K562 (cell line): Measurements from ENCODE around the gene HEY2. TPM values are rescaled to one million over a fixed set of nuclear protein-coding genes. Genes with fewer than 3 reads are reported as not detected.

Experiments
- ATAC-seq: fragments of 200-7000 bp; cut with Tn5 transposase; 3 replicates; pipeline ENCODE4 v1.9.1; 2020; ENCODE audit warnings: moderate library complexity
- BruUV-seq: library from RNA; stranded (reverse); fragments of 400-500 nt; replicated peaks from 2 replicates; lab custom pipeline; 2021; lab: Mats Ljungman, UMichigan
- CTCF ChIA-PET: fragments of 300-600 bp; formaldehyde crosslinking; extraction: SDS; loops from one replicate; lab custom pipeline; 2021; ENCODE audit warnings: low intra/inter-chr PET ratio; lab: Yijun Ruan, JAX
- POLR2A ChIA-PET: fragments of 300-600, 350-650 bp; sonication (Branson Sonifier 250); formaldehyde crosslinking; extraction: SDS; loops from one replicate; lab custom pipeline; 2021; ENCODE audit warnings: antibody characterized with exemption, inconsistent platforms; lab: Yijun Ruan, JAX
- DNase-seq, 4 experiments: peaks; one replicate each; pipeline versions ENCODE4 v3.0.0 to v3.0.0-alpha.2; 2011 to 2018; ENCODE audit warnings: low spot score in 3 of 4, mixed read lengths in 3 of 4; ENCODE audit errors: extremely low read depth in 1 of 4
- FAIRE-seq: peaks from 2 replicates; lab custom pipeline; 2011; peaks lifted over from hg19 to GRCh38; lab: Jason Lieb, UNC
- H2AFZ ChIP-seq: 2 replicates; pipeline ENCODE4 v1.6.0; 2011; ENCODE audit warnings: low read depth, low read length, control low read depth, inconsistent platforms
- H3K27ac ChIP-seq: fragments of 200-600 bp; 3 replicates; pipeline ENCODE4 v1.8.0; 2011; ENCODE audit warnings: low read depth, mild to moderate bottlenecking, control low read depth, inconsistent platforms, low read length, moderate library complexity, mixed read lengths; ENCODE audit errors: extremely low read depth
- H3K27me3 ChIP-seq, 2 experiments: fragments of 300-600 bp in 1 of 2; 2 replicates in 1 of 2; 3 replicates in 1 of 2; pipeline versions ENCODE4 v1.6.0 to v1.8.0; 2011; ENCODE audit warnings: inconsistent platforms in 2 of 2, low read length in 2 of 2, mild to moderate bottlenecking in 1 of 2, mixed read lengths in 1 of 2, moderate library complexity in 1 of 2; ENCODE audit not compliant: control insufficient read depth in 2 of 2, insufficient read depth in 2 of 2
- H3K36me3 ChIP-seq: fragments of 300-600 bp; 3 replicates; pipeline ENCODE4 v1.8.0; 2011; ENCODE audit warnings: mild to moderate bottlenecking, low read length, inconsistent platforms; ENCODE audit not compliant: control insufficient read depth, insufficient read depth
- H3K4me1 ChIP-seq, 2 experiments: fragments of 200-600 bp in 1 of 2; replicated peaks in 1 of 2; 2 replicates in 1 of 2; 3 replicates in 1 of 2; pipeline versions ENCODE4 v1.5.1 to v1.8.0; 2011; ENCODE audit warnings: inconsistent platforms in 2 of 2, low read length in 2 of 2, mild to moderate bottlenecking in 1 of 2, mixed read lengths in 1 of 2, moderate library complexity in 1 of 2; ENCODE audit not compliant: control insufficient read depth in 2 of 2, insufficient read depth in 2 of 2
- H3K4me2 ChIP-seq: 2 replicates; pipeline ENCODE4 v1.6.1; 2011; ENCODE audit warnings: low read length, control low read depth, inconsistent platforms, mixed read lengths; ENCODE audit not compliant: insufficient read depth
- H3K4me3 ChIP-seq: fragments of 200-600 bp; sonication (generic), shearing (Covaris generic); 2 replicates; pipeline ENCODE4 v1.5.1; 2016; ENCODE audit warnings: control low read depth, inconsistent platforms
- H3K79me2 ChIP-seq: fragments of 200-600 bp; 3 replicates; pipeline ENCODE4 v1.8.0; 2011; ENCODE audit warnings: low read length, inconsistent platforms; ENCODE audit not compliant: control insufficient read depth, insufficient read depth
- H3K9ac ChIP-seq, 2 experiments: 2 replicates each; pipeline versions ENCODE4 v1.6.0 to v1.6.1; 2011; ENCODE audit warnings: low read depth in 2 of 2, low read length in 2 of 2, control low read depth in 1 of 2, inconsistent platforms in 1 of 2, mild to moderate bottlenecking in 1 of 2, mixed read lengths in 1 of 2; ENCODE audit not compliant: insufficient read depth in 1 of 2
- H3K9me1 ChIP-seq: one replicate; pipeline ENCODE4 v1.6.0; 2011; ENCODE audit warnings: inconsistent platforms, mild to moderate bottlenecking, low read length, moderate library complexity; ENCODE audit not compliant: control insufficient read depth, insufficient read depth
- H3K9me3 ChIP-seq: replicated peaks from 2 replicates; pipeline ENCODE4 v1.5.1; 2011; ENCODE audit warnings: low read depth, low read length, inconsistent platforms; ENCODE audit not compliant: control insufficient read depth, insufficient read depth
- H4K20me1 ChIP-seq: replicated peaks from 2 replicates; pipeline ENCODE4 v1.6.1; 2011; ENCODE audit warnings: low read length, inconsistent platforms, mixed read lengths; ENCODE audit not compliant: control insufficient read depth, insufficient read depth
- CBX5 ChIP-seq: IDR thresholded peaks from 2 replicates; pipeline ENCODE4 v1.6.1; 2014; ENCODE audit warnings: low read depth, borderline replicate concordance
- CCNT2 ChIP-seq: IDR thresholded peaks from 2 replicates; pipeline ENCODE4 v1.6.1; 2011; ENCODE audit warnings: borderline replicate concordance, low read depth, mild to moderate bottlenecking, moderate library complexity, mixed read lengths, low read length; ENCODE audit not compliant: insufficient read length; ENCODE audit errors: extremely low read depth
- CHD1 ChIP-seq: fragments of 200-600 bp; sonication (generic); IDR thresholded peaks from one replicate; pipeline ENCODE4 v1.6.1; 2012; ENCODE audit warnings: mild to moderate bottlenecking, moderate library complexity, low read length, inconsistent platforms
- CTBP1 ChIP-seq: fragments of 450-650 bp; IDR thresholded peaks from 2 replicates; pipeline ENCODE4 v1.6.1; 2016; ENCODE audit warnings: borderline replicate concordance
- ETV1 ChIP-seq: fragments of 450-650 bp; conservative IDR thresholded peaks from 2 replicates; pipeline ENCODE4 v1.6.1; 2016; ENCODE audit warnings: missing genetic modification characterization, control low read depth, low read depth, missing compliant biosample characterization
- GATAD2B ChIP-seq: fragments of 450-650 bp; IDR thresholded peaks from 2 replicates; pipeline ENCODE4 v1.6.1; 2017; ENCODE audit warnings: mild to moderate bottlenecking, borderline replicate concordance
- HES1 ChIP-seq: fragments of 450-650 bp; IDR thresholded peaks from 2 replicates; pipeline ENCODE4 v1.6.1; 2016; ENCODE audit warnings: low read depth, mild to moderate bottlenecking, moderate library complexity
- IRF2 ChIP-seq: sonication (generic); formaldehyde crosslinking; IDR thresholded peaks from 2 replicates; pipeline ENCODE4 v1.8.1; 2022; ENCODE audit warnings: mild to moderate bottlenecking, missing genetic modification reagents
- MCM2 ChIP-seq: fragments of 450-650 bp; IDR thresholded peaks from 2 replicates; pipeline ENCODE4 v1.6.1; 2017; ENCODE audit warnings: low read depth, mild to moderate bottlenecking
- MIER1 ChIP-seq: fragments of 450-650 bp; IDR thresholded peaks from 2 replicates; pipeline ENCODE4 v1.6.1; 2016; ENCODE audit warnings: antibody characterized with exemption, mild to moderate bottlenecking, low read depth
- SIRT6 ChIP-seq: IDR thresholded peaks from one replicate; pipeline ENCODE4 v1.6.1; 2012; ENCODE audit warnings: low read depth, mild to moderate bottlenecking, control low read depth, inconsistent platforms, low read length, moderate library complexity
- SMAD2 ChIP-seq: fragments of 150-350 bp; IDR thresholded peaks from 2 replicates; pipeline ENCODE4 v1.6.1; 2014; ENCODE audit warnings: low read depth, mild to moderate bottlenecking, low read length
- ZBTB1 ChIP-seq: sonication (generic); formaldehyde crosslinking; IDR thresholded peaks from 2 replicates; pipeline ENCODE4 v1.8.1; 2023; ENCODE audit warnings: missing genetic modification reagents, low read depth, mild to moderate bottlenecking, borderline replicate concordance
- ZC3H4 ChIP-seq: sonication (generic); formaldehyde crosslinking; IDR thresholded peaks from 2 replicates; pipeline ENCODE4 v1.9.0; 2021; ENCODE audit warnings: missing genetic modification reagents, borderline replicate concordance
- ZNF140 ChIP-seq: fragments of 250-450 bp; sonication (Bioruptor Pico); IDR thresholded peaks from 2 replicates; pipeline ENCODE4 v1.8.0; 2021; ENCODE audit warnings: moderate library complexity, mild to moderate bottlenecking, inconsistent platforms
- WGBS: fragments of 100-300 bp; shearing (Covaris generic); methylation state at CpG from one replicate; pipeline ENCODE4 v1.1.6; 2016; ENCODE audit warnings: low coverage, mixed read lengths; ENCODE audit not compliant: insufficient coverage; ENCODE audit errors: missing lambda C conversion rate; 5-methylcytosine and 5-hydroxymethylcytosine counted together
- in situ Hi-C: fragments of 300-500 bp; cut with MboI; formaldehyde crosslinking; loops from 4 replicates; pipeline ENCODE4 v1.15.0; 2018; ENCODE audit warnings: inconsistent platforms, mixed read lengths
- intact Hi-C: fragments of 100-400 bp; cut with micrococcal nuclease; formaldehyde crosslinking; loops from 2 replicates; pipeline ENCODE4 v1.14.2; 2022
- polyA plus RNA-seq, 8 experiments: library from polyadenylated mRNA; depleted of rRNA in 4 of 8; stranded (reverse) in 5 of 8; unstranded in 3 of 8; fragments of >200 nt; fragmentation: Nextera tagmentation in 2 of 8; fragmentation: Illumina TruSeq in 1 of 8; extraction: Ambion mirVana in 2 of 8; extraction: Trizol in 1 of 8; gene quantifications; 2 replicates each; pipeline versions ENCODE4 v1.2.1 to v1.2.3, GENCODE V29; 2011 to 2014; ENCODE audit warnings: inconsistent platforms in 1 of 8, missing spikeins in 1 of 8
- total RNA-seq, 7 experiments: library from RNA; depleted of rRNA in 6 of 7; stranded (reverse); fragments of >200 nt in 6 of 7; fragmentation: Illumina TruSeq in 2 of 7; extraction: Trizol in 2 of 7; gene quantifications; 2 replicates each; pipeline versions ENCODE4 v1.2.1 to v1.2.3, GENCODE V29; 2011 to 2021; ENCODE audit warnings: low replicate concordance in 1 of 7
- TF ChIP-seq, protein P1 (sequence below): IDR thresholded peaks from 2 replicates; pipeline ENCODE4 v1.6.1; 2012; ENCODE audit warnings: low read depth, low read length, improper control_type of control experiment, borderline replicate concordance

The HEY2 gene
- total and polyA plus RNA-seq, 9 of the 15 experiments (the other 6 are each of a cell fraction or from before 2014, with no cell fraction given) = 0.03 to 0.07 (median 0.06) TPM; not detected in 5

DNA sequence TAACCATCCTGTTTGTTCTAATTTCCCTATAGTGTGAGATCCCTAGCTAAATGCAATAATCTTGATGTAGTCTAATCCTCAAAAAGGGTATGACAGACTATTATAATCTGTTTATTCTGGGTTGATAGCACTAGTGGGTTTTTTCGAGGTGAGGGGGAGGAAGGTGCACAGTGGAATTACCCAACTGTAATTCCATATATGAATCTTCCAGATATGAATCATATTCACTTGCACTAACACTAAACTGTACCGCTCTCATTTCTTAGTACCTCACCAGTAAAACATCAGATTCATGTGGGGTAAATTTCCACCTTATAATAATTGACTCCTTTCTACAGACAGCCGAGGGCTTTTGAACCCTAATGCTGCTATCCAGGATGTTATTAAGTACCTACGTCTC, 57.9 kb downstream of the HEY2 start:
- POLR2A ChIA-PET = interaction anchor here (0.6 to 1.3 kb wide), 3 partner anchors 9 to 48 kb away, joined by 3 to 5 read pairs (median 4); partner anchors contain the start of gene NCOA7
- no peak overlapping the region for H2AFZ ChIP-seq
- DNase-seq (no peak), ATAC-seq (no peak), FAIRE-seq (no peak)
- peaks cover 6% of the 10 kb centered on the region; the same call in 1 of the 3 replicates for H3K36me3 ChIP-seq
- no peaks in the 10 kb centered on the region for H3K27me3 ChIP-seq
- CTCF ChIA-PET = no interaction called here
- H3K4me3 ChIP-seq = no peak overlapping the region
- H3K79me2 ChIP-seq = peaks cover 11% of the 10 kb centered on the region; the same call in 2 of the 3 replicates
- H3K4me1 ChIP-seq = peaks cover 7 to 17% of the 10 kb centered on the region in 2 experiments; a peak in 4 of 5 replicates
- H3K9me3 ChIP-seq = no peaks in the 10 kb centered on the region
- in situ Hi-C loops = no loop called here
- H3K27ac ChIP-seq = no peak overlapping the region
- 74% methylated on average over 4 of the region's 4 CpGs for WGBS
- no peak overlapping the region for H3K9ac ChIP-seq
- peaks cover 4% of the 10 kb centered on the region for H3K9me1 ChIP-seq
- no peak for TF ChIP-seq SIRT6
- TF ChIP-seq ZBTB1 = no peak
- TF ChIP-seq, protein P1, sequence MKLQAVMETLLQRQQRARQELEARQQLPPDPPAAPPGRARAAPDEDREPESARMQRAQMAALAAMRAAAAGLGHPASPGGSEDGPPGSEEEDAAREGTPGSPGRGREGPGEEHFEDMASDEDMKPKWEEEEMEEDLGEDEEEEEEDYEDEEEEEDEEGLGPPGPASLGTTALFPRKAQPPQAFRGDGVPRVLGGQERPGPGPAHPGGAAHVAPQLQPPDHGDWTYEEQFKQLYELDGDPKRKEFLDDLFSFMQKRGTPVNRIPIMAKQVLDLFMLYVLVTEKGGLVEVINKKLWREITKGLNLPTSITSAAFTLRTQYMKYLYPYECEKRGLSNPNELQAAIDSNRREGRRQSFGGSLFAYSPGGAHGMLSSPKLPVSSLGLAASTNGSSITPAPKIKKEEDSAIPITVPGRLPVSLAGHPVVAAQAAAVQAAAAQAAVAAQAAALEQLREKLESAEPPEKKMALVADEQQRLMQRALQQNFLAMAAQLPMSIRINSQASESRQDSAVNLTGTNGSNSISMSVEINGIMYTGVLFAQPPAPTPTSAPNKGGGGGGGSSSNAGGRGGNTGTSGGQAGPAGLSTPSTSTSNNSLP = no peak
- no peak for TF ChIP-seq CTBP1
- TF ChIP-seq GATAD2B = no peak
- no peak for TF ChIP-seq ZC3H4
- no peak for TF ChIP-seq ETV1 (tag)
- TF ChIP-seq CCNT2 = no peak
- TF ChIP-seq CHD1 = no peak
- TF ChIP-seq MCM2 = no peak
- TF ChIP-seq ZNF140 (CRISPR knock-in tag) = no peak
- no peak for TF ChIP-seq HES1
- TF ChIP-seq SMAD2 = no peak
- no peak for TF ChIP-seq MIER1
- no peak for TF ChIP-seq IRF2 (CRISPR knock-in tag)
- no peak for TF ChIP-seq CBX5
- TF ChIP-seq, all 486 proteins: peak for 0
- intact Hi-C loops = no loop called here
- BruUV-seq = no TSS peak
- no peaks in the 10 kb centered on the region for H4K20me1 ChIP-seq
- H3K4me2 ChIP-seq = no peak overlapping the region
